GM19467 (cell line): Measurements from ENCODE around the gene CAMK4.
"Not testable (repeated sequence)": the region's sequence is repeated elsewhere in the genome, so short reads cannot be mapped to it uniquely, and the experiment has no call there.

ENCODE experiments used
- ATAC-seq: cut with Tn5 transposase; IDR thresholded peaks from one replicate; pipeline ENCODE4 v1.9.1; 2021; ENCODE audit warnings: mild to moderate bottlenecking, moderate library complexity; ENCODE audit not compliant: unreplicated experiment

The CAMK4 gene

GRCh38 chr5:111374380-111374779, 150.2 kb downstream of the CAMK4 start:
- no peak for ATAC-seq

GRCh38 chr5:111375645-111376044, 151.5 kb downstream of the CAMK4 start:
- ATAC-seq = no peak

GRCh38 chr5:111377306-111377705, 153.1 kb downstream of the CAMK4 start:
- no peak for ATAC-seq

- no peak for ATAC-seq
Observed at GRCh38 chr5:111379391-111379816, 155.2 kb downstream of the CAMK4 start.

GRCh38 chr5:111383288-111383970, 159.2 kb downstream of the CAMK4 start:
- ATAC-seq = no peak

- ATAC-seq = no peak
Observed at GRCh38 chr5:111384220-111384619, 160.0 kb downstream of the CAMK4 start.

GRCh38 chr5:111385051-111385450, 160.9 kb downstream of the CAMK4 start:
- no peak for ATAC-seq

- no peak for ATAC-seq
Observed at GRCh38 chr5:111385970-111386831, 162.0 kb downstream of the CAMK4 start.

GRCh38 chr5:111386832-111387162, 162.6 kb downstream of the CAMK4 start:
- ATAC-seq = no peak

- no peak for ATAC-seq
Observed at GRCh38 chr5:111387361-111387760, 163.2 kb downstream of the CAMK4 start.

GRCh38 chr5:111389390-111390082, 165.4 kb downstream of the CAMK4 start:
- no peak for ATAC-seq

GRCh38 chr5:111392181-111392580, 168.0 kb downstream of the CAMK4 start:
- no peak for ATAC-seq

- ATAC-seq = no peak
Observed at GRCh38 chr5:111394586-111394985, 170.4 kb downstream of the CAMK4 start.

GRCh38 chr5:111398013-111398412, 173.8 kb downstream of the CAMK4 start:
- no peak for ATAC-seq

GRCh38 chr5:111399113-111399512, 174.9 kb downstream of the CAMK4 start:
- ATAC-seq = no peak

- ATAC-seq = no peak
Observed at GRCh38 chr5:111401906-111402305, 177.7 kb downstream of the CAMK4 start.

GRCh38 chr5:111404270-111404769, 180.1 kb downstream of the CAMK4 start:
- ATAC-seq = no peak

- ATAC-seq = no peak
Observed at GRCh38 chr5:111407562-111407961, 183.4 kb downstream of the CAMK4 start.

GRCh38 chr5:111408817-111409216, 184.6 kb downstream of the CAMK4 start:
- ATAC-seq = no peak

- not testable (repeated sequence) for ATAC-seq
Observed at GRCh38 chr5:111409266-111409665, 185.1 kb downstream of the CAMK4 start.

GRCh38 chr5:111410067-111410466, 185.9 kb downstream of the CAMK4 start:
- not testable (repeated sequence) for ATAC-seq
